Measurements from ENCODE around the gene IRF2BPL. TPM values are rescaled to one million over a fixed set of nuclear protein-coding genes. Genes with fewer than 3 reads are reported as not detected.

The IRF2BPL gene
- total RNA-seq, 1 experiment from 2014 or later = 113 TPM

- ChIA-PET POLR2A (ENCODE audit: unreplicated experiment) (interaction anchor here (0.7 kb wide), 1 partner anchor 84 kb away, joined by 4 read pairs; no protein-coding TSS in a partner anchor), CTCF (no interaction called here)
- DNase-seq = no peak
- no peaks in the 10 kb centered on the region for H3K27me3 ChIP-seq (ENCODE audit: low read length)
- H4K20me1 ChIP-seq (ENCODE audit: low read length) = no peaks in the 10 kb centered on the region
- H3K79me2 ChIP-seq (ENCODE audit: low read length) = no peaks in the 10 kb centered on the region
- no peaks in the 10 kb centered on the region for H3F3A ChIP-seq (ENCODE audit: low read length, unreplicated experiment)
- no peak overlapping the region for H3K4me2 ChIP-seq (ENCODE audit: low read length)
- H3K4me3 ChIP-seq (ENCODE audit: low read length) = no peak overlapping the region
- no peak for ATAC-seq
- intact Hi-C loops (cut with micrococcal nuclease) = no loop called here
- no peaks in the 10 kb centered on the region for H3K9me2 ChIP-seq (replicated peaks; ENCODE audit: low read length)
- H3K9me3 ChIP-seq (ENCODE audit: low read length) = no peaks in the 10 kb centered on the region
- H3K36me3 ChIP-seq (ENCODE audit: low read depth, low read length) = no peaks in the 10 kb centered on the region
- H3K9ac ChIP-seq (ENCODE audit: low read length) = no peak overlapping the region
- no TSS peak for BruUV-seq (replicated peaks)
- no peak overlapping the region for H2AFZ ChIP-seq (ENCODE audit: low read length)
- no peaks in the 10 kb centered on the region; the same call in 1 of the 2 replicates for H3K4me1 ChIP-seq (ENCODE audit: insufficient read depth, low read length)
- H3K27ac ChIP-seq (ENCODE audit: low read length) = no peak overlapping the region
- TF ChIP-seq, protein P1, sequence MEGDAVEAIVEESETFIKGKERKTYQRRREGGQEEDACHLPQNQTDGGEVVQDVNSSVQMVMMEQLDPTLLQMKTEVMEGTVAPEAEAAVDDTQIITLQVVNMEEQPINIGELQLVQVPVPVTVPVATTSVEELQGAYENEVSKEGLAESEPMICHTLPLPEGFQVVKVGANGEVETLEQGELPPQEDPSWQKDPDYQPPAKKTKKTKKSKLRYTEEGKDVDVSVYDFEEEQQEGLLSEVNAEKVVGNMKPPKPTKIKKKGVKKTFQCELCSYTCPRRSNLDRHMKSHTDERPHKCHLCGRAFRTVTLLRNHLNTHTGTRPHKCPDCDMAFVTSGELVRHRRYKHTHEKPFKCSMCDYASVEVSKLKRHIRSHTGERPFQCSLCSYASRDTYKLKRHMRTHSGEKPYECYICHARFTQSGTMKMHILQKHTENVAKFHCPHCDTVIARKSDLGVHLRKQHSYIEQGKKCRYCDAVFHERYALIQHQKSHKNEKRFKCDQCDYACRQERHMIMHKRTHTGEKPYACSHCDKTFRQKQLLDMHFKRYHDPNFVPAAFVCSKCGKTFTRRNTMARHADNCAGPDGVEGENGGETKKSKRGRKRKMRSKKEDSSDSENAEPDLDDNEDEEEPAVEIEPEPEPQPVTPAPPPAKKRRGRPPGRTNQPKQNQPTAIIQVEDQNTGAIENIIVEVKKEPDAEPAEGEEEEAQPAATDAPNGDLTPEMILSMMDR (conservative IDR thresholded peaks at IDR 0.05; ENCODE audit: low read depth, low read length) = no peak
- TF ChIP-seq EZH2phosphoT487 (IDR thresholded peaks at IDR 0.05; ENCODE audit: borderline replicate concordance, low read length) (no peak), EZH2 (IDR thresholded peaks at IDR 0.05; ENCODE audit: low read length, unreplicated experiment) (no peak)
Observed at GRCh38 chr14:76987956-76988520, 40.5 kb downstream of the IRF2BPL start.

DNA sequence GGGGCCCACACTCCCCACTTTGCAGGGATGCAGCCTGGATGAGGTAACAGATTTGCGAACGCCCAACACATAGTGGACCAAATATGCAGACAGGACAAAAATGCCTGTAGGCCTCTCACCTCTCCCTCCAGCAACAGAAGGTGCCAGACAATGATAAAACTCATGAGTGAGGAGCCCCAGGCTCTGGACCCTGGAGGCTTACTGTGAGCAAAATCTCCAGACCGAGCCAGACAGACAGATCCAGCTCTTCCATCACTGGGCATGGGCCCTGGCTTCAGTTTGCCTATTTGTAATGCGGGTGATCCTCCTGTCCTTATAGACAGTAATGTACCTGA, 42.3 kb downstream of the IRF2BPL start:
- no peaks in the 10 kb centered on the region for H3F3A ChIP-seq (ENCODE audit: low read length, unreplicated experiment)
- BruUV-seq (replicated peaks) = no TSS peak
- intact Hi-C loops (cut with micrococcal nuclease) = no loop called here
- no peaks in the 10 kb centered on the region for H3K36me3 ChIP-seq (ENCODE audit: low read depth, low read length)
- ATAC-seq (no peak), DNase-seq (no peak)
- CTCF ChIA-PET = no interaction called here
- no peak overlapping the region for H3K4me3 ChIP-seq (ENCODE audit: low read length)
- H3K9me2 ChIP-seq (replicated peaks; ENCODE audit: low read length) = no peaks in the 10 kb centered on the region
- no peaks in the 10 kb centered on the region; the same call in 1 of the 2 replicates for H3K4me1 ChIP-seq (ENCODE audit: insufficient read depth, low read length)
- no peaks in the 10 kb centered on the region for H3K9me3 ChIP-seq (ENCODE audit: low read length)
- H3K9ac ChIP-seq (ENCODE audit: low read length) = no peak overlapping the region
- TF ChIP-seq EZH2phosphoT487 (IDR thresholded peaks at IDR 0.05; ENCODE audit: borderline replicate concordance, low read length) (no peak), EZH2 (IDR thresholded peaks at IDR 0.05; ENCODE audit: low read length, unreplicated experiment) (no peak)
- TF ChIP-seq, protein P1 (conservative IDR thresholded peaks at IDR 0.05; ENCODE audit: low read depth, low read length) = no peak
- H3K27ac ChIP-seq (ENCODE audit: low read length) = no peak overlapping the region
- no peak overlapping the region for H3K4me2 ChIP-seq (ENCODE audit: low read length)
- H2AFZ ChIP-seq (ENCODE audit: low read length) = no peak overlapping the region
- POLR2A ChIA-PET (ENCODE audit: unreplicated experiment) = interaction anchor here (0.6 kb wide), 1 partner anchor 19 kb away, joined by 4 read pairs; no protein-coding TSS in a partner anchor
- H4K20me1 ChIP-seq (ENCODE audit: low read length) = no peaks in the 10 kb centered on the region
- H3K79me2 ChIP-seq (ENCODE audit: low read length) = no peaks in the 10 kb centered on the region
- H3K27me3 ChIP-seq (ENCODE audit: low read length) = no peaks in the 10 kb centered on the region

- H3K4me1 ChIP-seq (ENCODE audit: insufficient read depth, low read length) = no peaks in the 10 kb centered on the region; the same call in 1 of the 2 replicates
- H3K9me3 ChIP-seq (ENCODE audit: low read length) = no peaks in the 10 kb centered on the region
- H2AFZ ChIP-seq (ENCODE audit: low read length) = no peak overlapping the region
- no peak for DNase-seq
- H3K4me3 ChIP-seq (ENCODE audit: low read length) = no peak overlapping the region
- no peak overlapping the region for H3K4me2 ChIP-seq (ENCODE audit: low read length)
- POLR2A ChIA-PET (ENCODE audit: unreplicated experiment) = interaction anchor here (0.6 kb wide), 1 partner anchor 19 kb away, joined by 4 read pairs; no protein-coding TSS in a partner anchor
- TF ChIP-seq EZH2phosphoT487 (IDR thresholded peaks at IDR 0.05; ENCODE audit: borderline replicate concordance, low read length) = no peak
- TF ChIP-seq, protein P1 (conservative IDR thresholded peaks at IDR 0.05; ENCODE audit: low read depth, low read length) = no peak
- no peak overlapping the region for H3K27ac ChIP-seq (ENCODE audit: low read length)
- no peak for ATAC-seq
- H3F3A ChIP-seq (ENCODE audit: low read length, unreplicated experiment) = no peaks in the 10 kb centered on the region
- no peaks in the 10 kb centered on the region for H3K27me3 ChIP-seq (ENCODE audit: low read length)
- no peaks in the 10 kb centered on the region for H3K79me2 ChIP-seq (ENCODE audit: low read length)
- no peak overlapping the region for H3K9ac ChIP-seq (ENCODE audit: low read length)
- no peaks in the 10 kb centered on the region for H3K36me3 ChIP-seq (ENCODE audit: low read depth, low read length)
- no peaks in the 10 kb centered on the region for H4K20me1 ChIP-seq (ENCODE audit: low read length)
- BruUV-seq (replicated peaks) = no TSS peak
- intact Hi-C loops (cut with micrococcal nuclease) = no loop called here
- H3K9me2 ChIP-seq (replicated peaks; ENCODE audit: low read length) = no peaks in the 10 kb centered on the region
- CTCF ChIA-PET = no interaction called here
Observed at GRCh38 chr14:76985540-76986230, 42.8 kb downstream of the IRF2BPL start.

All from PC-3 (cell line).